NCI-H345 (cell line): ENCODE measurements around the gene HAT1.
"Not testable (repeated sequence)": the region's sequence is repeated elsewhere in the genome, so short reads cannot be mapped to it uniquely, and the experiment has no call there.

ENCODE experiments used
- DNase-seq: peaks from one replicate; lab custom pipeline; 2025; lab: John Stamatoyannopoulos, UW

The HAT1 gene

DNA sequence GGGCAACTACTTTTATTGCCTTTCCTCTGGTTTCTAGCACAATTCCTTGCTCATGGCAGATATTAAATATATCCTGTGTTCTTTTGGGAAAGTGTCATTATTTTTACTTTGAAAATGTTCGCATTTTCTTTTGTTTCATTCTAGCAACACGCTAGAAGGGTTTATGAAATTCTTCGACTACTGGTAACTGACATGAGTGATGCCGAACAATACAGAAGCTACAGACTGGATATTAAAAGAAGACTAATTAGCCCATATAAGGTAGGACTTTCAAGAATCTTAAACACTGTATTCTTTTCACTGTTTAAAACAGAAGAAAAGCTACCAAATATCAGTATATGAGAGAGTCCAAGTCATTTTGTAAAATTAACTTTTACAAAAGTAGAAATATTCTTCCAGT, 56.8 kb downstream of the HAT1 start:
- no peak for DNase-seq

DNA sequence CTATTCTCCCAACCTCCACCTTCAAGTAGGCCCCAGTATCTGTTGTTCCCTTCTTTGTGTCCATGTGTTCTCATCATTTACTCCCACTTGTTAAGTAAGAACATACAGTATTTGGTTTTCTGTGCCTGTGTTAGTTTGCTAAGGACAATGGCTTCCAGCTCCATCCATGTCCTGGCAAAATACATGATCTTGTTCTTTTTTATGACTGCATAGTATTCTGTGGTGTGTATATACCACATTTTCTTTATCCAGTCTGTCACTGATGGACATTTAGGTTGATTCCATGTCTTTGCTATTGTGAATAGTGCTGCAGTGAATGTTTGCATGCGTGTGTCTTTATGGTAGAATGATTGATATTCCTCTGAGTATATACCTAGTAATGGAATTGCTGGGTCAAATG, 61.7 kb downstream of the HAT1 start:
- not testable (repeated sequence) for DNase-seq

DNA sequence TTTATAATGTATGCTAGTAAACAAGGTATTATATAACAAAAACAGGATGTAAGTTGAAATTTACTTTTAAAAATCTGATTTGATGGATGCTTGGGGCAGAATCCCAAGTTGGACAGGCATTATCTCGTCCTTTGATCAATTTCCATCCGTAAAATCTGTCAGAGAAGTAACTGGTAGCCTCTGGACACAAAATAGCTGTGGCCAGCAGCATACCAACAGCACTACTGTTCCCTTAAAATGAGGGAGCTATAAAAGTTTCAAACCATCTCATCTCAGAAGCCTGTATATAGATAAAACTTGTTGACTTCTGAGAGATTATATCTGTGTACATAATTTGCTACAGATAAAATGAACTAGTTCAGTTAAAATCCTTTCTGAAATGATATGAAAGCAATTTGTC, 62.8 kb downstream of the HAT1 start:
- DNase-seq, result no peak

DNA sequence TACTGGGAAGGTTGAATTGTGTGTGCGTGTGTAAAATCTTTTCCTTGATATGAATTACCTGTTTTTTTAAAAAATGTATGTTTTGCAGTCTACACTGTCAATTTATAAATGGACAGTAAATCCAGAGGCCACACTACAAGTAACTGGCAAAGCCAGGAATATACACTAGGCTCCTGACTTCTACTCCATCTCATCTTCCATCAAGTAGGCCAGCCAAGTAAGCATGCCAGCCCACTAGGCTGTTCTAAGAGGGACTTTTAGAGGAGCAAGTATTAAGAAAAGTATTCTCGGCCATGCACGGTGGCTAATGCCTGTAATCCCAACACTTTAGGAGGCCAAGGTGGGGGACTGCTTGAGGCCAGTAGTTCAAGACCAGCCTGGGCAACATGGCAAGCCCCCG, 64.5 kb downstream of the HAT1 start:
- no peak for DNase-seq

DNA sequence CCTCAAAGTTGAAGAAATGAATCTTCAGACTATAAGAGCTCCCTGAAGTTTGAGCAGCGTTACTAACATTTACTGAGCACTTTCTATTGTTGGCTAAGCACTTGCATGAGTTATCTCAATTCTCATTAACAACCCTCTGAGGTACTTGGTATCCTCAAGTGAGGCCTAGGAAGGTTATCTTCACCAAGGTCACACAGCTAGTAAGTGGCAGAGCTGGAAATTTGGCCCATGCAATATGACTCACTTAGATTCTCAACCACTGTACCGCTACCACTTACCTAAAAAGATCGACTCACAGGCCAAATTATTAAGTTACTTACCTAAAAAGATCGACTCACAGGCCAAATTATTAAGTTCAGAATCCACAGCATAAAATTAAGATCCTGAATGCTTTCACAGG, 68.8 kb downstream of the HAT1 start:
- peak; percentile 7 for DNase-seq

DNA sequence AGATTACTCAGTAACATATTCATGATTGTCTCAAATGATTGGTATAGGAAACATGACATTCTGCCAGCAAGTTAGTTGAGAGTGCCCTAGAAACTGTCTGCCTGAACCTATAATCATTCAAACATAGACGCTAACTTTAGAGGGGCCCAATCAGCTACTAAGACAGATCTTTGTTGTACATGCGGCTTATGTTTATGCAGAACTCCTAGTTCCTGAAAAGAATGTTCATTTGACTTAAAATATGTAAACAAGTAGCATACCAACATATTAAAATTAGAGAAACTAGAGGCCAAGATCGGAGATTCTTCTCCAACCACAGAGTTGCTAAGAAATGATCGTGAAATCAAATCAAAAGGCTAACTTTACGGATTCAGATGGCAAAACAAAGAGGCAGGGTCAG, 73.3 kb downstream of the HAT1 start:
- DNase-seq, result no peak

DNA sequence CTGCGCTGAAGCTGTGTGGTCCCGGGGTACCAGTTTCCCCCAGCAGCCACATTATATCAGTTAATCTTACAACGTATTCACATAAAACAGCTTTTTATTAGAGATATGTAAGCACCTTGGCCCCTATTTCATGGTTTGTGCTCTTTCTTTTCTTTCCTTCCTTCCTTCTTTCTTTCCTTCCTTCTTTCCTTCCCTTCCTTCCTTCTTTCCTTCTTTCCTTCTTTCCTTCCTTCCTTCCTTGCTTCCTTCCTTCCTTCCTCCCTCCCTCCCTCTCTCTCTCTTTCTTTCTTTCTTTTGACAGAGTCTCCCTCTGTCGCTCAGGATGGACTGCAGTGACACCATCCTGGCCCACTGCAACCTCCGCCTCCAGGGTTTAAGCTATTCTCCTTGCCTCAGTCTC, 73.8 kb downstream of the HAT1 start:
- DNase-seq, result no peak

DNA sequence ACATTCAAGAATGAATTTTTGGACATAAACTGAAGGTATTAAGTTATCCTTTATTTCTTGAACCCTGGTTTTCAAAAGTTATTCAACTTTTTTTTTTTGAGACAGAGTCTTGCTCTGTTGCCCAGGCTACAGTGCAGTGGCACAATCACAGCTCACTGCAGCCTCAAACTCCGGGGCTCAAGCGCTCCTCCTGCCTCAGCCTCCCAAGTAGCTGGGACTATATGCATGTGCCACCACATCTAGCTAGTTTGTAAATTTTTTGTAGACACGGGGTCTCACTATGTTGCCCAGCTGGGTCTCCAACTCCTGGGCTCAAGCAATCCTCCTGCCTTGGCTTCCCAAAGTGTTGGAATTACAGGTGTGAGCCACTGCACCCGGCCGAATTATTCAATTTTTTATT, 74.8 kb downstream of the HAT1 start:
- not testable (repeated sequence) for DNase-seq

DNA sequence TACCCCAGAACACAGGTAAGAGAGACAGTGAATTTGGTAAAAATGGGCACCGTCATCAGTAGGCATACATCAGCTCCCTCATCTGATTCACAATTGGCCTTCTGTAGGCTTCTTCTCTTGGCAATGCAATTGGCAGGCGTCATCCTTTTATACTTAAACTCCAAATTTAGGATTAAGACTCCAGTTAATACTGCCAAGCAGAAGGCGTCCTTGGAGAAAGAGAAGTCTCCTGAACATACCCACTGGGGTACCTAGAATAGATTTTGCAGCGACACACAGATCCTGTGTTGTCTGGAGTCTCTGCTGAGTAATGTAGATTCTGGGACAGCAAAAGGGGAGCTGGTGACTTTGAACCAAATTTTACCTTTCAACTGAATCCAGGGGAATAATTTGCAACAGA, 76.9 kb downstream of the HAT1 start:
- DNase-seq, result no peak

DNA sequence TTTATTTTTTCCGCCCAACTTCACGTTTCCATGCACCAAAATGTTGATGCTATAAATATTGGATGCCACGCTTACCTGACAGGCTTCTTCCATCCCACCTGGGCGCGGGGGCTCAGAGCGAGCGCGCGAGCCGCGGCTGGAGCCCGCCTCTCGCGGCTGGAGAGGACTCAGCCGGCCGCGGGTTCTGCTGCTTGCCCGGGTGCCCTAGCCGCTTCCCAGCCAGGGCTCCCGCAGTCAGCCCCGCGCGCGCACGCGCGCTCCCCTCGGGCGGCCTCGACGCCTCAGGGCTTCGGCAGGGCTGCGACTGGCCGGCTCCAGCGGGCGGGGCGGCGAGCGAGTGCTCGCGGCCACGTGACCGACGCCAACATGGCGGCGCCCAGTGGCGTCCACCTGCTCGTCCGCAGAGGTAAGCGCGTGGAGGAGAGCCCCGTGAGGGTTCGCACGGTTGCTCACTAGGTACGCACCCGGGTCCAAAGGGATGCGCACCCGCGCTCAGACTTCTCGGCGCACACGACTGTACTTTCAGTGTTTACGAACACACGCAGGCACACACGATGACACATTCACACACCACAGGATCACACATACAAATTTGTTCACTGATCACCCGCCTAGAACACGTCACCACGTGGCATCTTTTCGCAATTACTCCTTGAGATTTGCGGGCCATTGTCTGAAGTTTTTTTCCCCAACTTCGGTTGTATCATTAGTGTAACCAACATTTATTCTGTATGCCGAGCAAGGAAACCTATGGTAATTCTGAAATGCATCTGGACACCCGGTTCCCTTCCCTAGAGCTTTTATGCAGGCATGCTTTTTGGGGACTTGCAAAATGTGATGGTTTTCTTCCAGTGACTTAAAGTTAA, 77.6 kb downstream of the HAT1 start, which contains the start of gene METAP1D:
METAP1D (plus strand) TSS at position 350 of the 866 bp plus-strand sequence; CDS start at position 367, 17 bp downstream.
- DNase-seq, result peak; percentile 95

DNA sequence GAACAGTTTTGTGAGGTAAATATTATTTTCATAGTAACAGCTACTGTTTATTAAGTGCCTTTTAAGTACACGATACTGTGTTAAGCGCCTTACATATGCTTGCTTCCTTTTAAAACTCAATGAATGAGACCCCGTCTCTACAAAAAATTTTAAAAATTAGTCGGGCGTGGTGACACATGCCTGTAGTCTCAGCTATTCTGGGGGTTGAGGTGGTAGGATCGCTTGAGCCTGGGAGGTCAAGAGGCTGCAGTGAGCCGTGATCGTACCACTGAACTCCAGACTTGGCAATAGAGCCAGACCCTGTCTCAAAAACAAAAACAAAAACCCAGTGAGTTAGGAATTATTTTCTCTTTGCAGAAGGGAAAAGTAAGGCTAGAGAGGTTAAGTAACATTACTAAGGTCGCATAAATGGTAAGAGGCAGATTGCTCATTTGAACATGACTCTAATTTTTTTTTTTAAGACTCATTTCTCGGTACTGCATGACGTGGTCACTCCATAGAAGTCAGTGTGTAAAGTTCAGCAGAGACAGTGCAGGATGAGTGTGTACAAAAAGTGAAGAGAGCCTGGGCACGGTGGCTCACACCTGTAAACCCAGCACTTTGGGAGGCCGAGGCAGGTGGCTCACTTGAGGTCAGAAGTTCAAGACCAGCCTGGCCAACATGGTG, 78.6 kb downstream of the HAT1 start:
- DNase-seq, result no peak

DNA sequence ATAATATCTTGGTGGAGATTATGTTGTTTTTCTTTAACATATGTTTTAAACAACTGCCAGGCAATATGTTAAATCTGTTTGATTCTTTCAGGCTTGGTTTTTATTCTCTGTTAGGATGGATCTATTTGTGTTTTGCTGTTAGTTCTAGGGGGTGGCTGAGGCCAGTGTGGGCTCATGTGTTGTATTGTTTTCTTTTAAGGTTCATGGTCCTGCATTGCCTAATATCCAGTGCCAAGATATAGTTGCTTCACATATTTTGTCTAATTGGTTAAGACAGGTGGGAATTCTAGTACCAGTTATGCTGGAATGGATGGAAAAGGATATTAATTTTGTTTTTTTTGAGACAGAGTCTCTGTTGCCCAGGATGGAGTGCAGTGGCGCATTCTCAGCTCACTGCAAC, 85.1 kb downstream of the HAT1 start:
- DNase-seq, result no peak

DNA sequence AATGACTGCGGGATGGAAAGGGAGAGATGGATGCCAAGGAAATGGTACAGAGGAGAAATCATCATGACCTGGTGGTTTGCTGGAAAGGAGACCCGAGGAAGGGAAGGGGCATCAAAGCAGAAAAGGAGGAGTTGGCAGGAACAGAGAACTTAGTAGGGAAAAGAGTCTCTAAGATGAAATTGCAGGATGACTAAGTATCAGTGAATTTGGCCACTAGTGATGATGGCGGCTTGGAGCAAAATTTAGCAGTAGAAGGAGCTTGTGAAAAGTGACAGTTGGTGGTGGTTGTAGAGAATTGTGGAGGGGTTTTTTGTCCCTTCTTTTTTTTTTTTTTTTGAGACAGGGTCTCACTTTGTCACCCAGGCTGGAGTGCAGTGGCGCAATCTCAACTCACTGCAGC, 87.6 kb downstream of the HAT1 start:
- no peak for DNase-seq

DNA sequence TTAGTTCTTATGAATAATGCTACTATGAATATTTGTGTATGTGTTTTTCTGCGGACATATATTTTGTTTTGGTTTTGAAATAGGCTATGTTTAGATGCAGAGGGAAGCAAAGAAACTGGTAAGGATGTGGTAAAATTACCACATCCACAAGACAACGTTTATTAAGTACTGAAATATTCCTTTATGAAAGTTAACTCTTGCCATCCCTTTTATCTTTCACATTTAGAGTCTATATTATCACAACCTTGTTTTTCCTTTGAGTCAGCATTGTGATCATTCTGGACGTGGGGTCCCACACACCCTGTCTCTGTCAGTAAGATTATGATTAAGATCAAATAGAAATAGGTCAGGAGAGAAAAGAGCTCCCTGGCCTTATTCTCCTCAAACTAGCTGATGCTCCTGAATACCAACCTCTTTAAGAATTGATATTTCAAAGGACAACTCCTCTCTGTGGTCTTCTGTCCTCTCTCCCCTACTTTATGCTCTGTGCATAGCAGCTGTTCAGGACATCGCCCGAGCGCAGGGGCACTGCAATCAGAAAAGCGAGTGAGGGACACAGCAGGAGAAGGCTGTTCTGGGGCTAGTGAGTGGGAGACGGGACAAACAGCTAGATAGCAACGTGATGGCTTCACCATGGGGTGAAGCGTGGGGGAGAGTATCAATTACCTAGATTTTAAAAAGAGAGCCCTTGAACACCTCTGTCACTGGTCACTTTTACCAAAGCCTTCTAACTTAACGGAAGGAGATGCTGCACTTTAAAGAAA, 89.7 kb downstream of the HAT1 start:
- DNase-seq, result no peak

DNA sequence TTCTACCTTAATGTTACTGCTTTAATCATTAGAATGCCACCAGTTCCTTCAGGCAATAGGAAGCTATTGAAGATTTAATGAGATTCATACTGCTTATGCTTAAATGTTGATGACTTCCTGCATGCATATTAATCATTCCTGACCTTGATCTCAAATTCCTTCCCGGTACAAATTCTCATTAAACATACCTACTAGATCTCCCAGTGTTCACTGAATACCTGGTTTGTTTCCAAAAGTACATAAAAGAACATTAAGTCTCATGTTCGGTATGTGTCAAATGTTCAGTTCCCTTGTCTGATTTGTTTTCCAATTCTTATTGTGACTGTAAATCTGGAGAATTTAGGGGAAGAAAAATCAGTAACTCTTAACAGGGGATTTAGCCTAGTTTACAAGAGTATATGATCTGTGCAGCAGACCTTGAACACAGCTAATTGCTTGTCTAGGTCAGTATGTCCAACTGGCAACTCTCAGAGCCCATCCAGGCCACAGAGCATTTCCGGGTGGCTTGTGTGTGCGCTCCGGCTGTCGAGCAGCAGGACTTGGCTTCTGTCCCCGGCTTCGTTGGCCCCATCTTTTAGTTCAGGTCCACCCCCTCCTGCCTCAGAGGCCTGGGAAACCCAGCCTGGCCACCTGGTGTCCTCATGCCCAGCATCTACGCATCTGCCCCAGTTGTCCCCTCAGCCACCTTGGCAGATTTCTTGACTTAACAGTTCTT, 90.6 kb downstream of the HAT1 start:
- DNase-seq, result no peak

DNA sequence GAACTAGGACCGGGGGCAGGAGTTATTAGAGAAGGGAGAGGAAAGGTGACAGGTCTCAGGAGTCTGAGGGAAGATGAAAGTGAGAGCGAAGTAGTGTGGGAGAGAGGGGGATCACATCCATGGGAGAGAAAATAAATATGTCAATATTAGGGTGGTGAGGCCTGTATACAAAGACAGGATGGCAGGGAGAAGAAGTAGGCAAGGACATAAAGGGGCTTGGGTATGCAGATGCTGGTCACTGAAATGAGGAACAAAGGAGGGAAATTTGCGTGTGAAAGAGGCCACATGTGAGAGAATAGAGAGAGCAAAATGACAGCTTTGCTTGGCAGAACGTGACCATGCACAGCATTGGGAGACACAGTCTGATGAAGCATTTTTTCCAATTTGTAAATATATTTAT, 91.1 kb downstream of the HAT1 start:
- DNase-seq, result no peak

DNA sequence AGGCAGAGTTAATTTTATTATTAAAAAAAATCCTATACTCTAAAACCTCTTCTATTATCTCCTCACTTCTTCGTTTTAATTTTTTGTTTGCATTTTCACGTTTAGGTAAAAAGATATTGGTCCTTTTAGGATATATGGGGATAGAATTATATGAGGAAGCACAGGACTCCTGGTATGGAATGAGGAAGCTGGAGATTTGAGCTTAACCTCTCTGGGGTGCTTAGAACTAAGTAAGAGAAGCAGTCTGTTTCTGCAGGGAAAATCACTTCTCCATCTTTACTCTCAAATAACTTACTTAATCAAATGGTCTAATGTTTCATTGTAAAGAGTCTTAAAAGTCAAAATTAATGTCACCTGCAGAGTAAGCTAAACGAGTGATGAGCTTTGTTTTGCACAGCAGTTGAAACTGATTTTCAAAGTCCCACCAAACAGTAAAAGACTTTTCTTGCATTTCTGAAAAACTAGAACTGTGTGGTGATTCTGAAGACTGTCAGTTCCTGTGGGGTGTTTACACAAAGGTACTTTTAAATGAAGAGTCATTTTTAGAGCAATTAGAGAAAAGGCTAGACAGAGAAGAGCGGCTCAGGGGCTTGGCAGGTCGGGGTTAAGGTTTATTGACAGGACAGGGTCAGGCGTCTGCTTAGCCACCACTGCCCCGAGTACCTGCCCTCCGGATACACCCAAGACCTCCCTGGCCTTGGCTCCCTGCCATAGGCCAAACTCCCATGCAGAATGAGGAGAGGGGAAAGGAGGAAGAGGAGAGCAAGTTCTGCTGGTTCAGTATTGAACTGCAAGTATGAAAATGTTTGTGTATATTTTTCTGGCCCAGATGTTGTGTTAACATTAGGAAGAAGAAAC, 99.0 kb downstream of the HAT1 start:
- DNase-seq, result no peak

DNA sequence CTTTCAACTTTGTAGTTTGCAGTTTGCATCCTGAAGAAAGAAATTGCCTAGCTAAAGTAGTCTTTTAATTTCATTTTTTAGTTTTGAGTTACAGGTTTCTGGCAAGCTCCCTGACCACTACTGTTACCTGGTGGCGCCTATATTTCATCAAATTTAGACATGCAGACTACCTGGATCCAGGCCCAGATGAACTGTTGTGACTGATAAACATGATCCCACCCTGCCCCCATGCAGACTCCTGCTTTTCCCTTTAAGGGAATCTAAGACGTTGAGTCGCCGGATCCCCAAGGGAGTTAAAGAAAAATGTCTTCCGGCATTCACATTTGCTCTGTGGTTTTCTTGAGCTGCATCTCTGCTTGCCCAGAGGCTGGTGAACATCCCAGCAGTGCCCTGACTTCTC, 99.7 kb downstream of the HAT1 start:
- no peak for DNase-seq

DNA sequence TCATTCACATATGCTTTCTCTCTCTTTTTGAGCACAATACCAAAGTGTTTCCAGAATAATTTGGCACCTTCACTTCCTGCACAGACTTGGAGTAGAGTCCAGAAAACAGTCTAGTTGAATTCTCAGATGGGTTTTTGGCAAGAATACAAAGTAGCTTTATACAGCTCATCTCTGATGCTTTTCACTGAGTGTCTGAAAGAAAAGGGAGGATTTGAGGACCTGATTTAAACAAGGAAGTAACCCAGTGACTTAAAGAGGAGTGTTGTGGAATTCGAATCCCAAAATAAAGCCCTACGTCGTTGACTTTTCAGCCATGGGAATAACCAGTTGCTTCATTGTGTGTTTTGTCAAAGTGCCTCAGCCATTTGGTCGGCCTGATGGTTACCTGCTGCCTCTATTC, 109.3 kb downstream of the HAT1 start:
- DNase-seq, result no peak
